Limb (tissue), 2 donors: ENCODE measurements around the gene RIPOR2.
"Not testable (repeated sequence)": the region's sequence is repeated elsewhere in the genome, so short reads cannot be mapped to it uniquely, and the experiment has no call there.

ENCODE experiments used
- DNase-seq, 2 donors: peaks; one replicate each; pipeline ENCODE4 v3.0.0-alpha.2; 2016; ENCODE audit errors: extremely low spot score in 2 of 2

The RIPOR2 gene

DNA sequence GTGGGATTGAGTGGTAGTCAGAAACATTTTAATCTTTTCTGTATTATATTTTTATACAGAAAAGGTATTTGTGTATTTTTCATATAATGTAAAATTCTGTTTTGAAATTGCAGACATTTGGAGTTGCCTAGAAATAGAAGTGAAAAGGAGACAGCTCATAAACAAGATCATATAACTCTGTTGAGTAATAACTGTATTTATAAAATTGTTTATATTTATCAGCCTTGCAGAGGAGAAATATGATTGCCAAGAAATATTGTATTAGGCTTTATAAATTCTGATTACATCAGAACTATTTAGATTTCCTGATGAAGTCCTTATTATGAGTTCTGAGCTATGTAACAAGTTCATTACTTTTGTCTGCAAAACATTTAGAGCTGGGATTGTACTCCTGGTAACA lies 55.3 kb downstream of the RIPOR2 start:
- no peak for DNase-seq

DNA sequence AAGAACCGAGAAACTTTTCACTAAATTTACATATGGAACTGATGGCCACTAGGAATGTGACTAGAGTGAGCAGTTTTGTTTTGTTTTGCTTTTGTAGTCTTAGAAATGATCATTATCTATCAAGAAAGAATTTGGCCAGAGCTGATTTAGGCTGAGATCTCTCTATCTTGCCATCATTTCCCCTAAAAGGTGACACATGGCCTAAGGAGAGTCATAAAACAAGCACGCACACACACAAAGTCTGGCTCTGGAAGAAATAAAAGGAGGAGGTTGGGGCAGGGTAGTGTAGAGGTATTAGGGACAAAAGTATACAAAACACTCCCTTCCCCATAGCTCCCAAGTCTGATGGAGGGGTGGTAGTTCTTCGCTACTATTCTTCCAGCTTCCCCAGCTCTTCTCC lies 56.4 kb downstream of the RIPOR2 start:
- no peak for DNase-seq

DNA sequence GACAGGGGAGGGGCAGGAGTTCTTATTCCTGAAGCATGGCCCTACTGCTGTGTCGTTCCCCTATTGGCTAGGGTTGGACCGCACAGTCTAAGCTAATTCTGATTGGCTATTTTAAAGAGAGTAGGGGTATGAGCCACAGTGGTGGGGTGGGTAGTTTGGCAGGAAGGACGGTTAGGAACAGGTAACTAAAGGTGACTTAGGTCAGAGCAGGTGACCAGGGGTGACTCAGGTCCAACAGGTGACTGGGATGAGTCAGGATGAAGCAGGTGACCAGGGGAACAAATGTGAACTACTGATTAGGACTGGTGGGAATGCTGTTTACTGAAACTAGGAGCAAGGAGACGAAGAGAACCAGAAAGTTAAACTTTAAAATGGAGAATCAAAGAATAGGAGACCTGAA lies 58.0 kb downstream of the RIPOR2 start:
- DNase-seq: not testable (repeated sequence)

DNA sequence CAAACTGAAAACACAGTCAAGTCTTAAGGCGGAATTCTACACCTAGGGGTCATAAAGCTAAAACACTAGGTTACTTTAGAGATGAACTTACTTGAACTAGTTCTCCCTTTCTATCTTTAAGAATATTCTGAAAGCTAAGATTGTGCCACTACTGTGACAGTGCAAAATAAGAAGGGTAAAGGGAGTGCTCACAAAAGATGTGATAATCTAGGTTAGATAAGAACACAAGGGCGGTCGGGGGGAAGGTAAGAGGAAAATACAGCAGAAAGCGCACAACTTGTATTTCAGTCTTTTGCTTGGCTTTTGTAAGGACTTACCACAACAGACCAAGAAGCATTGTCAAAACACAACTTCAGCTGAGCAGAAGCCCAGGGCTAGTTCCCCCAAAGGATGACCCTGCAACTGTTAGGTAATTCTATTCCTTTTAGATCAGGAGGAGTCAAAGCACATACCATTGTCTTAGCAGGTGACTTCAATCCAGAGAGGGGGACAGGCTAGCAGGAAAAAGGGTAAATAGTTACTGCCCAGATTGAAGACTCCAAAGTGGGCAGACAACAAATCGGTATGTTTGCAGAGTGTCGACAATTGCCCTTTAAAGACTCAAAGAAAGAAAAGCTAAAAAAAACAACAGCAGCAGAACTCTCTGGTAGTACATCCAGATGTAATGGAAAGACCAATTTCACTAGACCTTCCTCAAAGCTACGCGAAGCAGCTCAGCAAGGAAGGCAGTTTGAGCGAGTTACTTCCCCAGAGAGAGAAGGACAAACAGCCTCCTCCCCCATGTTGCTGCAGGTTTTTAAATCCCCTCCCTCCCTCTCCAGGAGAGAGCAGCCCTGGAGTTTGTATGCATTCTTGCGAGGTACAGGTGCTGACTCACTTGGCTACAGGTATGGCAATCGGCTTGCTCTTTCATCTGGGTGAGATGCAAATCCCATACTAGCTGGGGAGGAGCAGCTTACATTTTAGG lies 59.0 kb downstream of the RIPOR2 start:
- no peak for DNase-seq

DNA sequence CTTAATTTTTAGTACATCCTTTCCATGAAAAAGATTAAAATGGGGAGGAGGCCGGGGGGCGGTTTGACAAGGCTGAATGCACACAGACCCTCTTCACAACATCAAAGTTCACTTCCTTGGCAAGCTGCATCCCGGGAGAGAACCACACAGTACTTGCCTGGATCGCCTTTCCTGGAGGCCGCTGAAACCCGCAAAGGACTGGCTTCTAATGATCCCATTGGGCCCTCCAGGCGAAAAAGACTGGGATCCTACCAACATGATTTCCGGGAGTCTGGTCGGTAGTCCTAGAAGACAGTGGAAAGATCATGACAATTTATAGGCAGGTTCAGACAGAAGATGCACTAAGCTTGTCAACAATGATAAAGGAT lies 60.2 kb downstream of the RIPOR2 start:
- no peak for DNase-seq

GRCh38 chr6:24874776-24875533 lies 60.8 kb downstream of the RIPOR2 start:
- peak in 1 of 2 donors; percentile 52 for DNase-seq

GRCh38 chr6:24874128-24874527 lies 61.6 kb downstream of the RIPOR2 start:
- DNase-seq: no peak

GRCh38 chr6:24872779-24873178 lies 63.0 kb downstream of the RIPOR2 start:
- no peak for DNase-seq

DNA sequence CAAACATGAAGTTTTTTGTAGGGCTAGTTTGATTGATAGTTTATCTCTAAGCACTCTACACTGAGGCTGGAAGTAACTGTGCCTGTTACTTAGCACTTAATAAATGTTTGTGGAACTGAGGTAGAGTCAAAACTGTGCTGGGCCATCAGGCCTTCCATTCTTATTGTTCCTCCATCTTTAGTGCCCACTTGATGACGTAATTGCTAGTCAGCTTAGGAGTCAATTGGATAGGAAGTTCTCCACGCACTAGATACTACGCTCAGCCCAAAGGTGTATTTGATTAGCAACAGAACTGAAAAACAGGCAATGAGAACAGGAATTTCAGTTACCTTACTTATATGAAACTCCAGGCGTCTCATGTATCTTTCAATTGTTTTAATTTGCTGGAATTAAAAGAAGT lies 67.0 kb downstream of the RIPOR2 start:
- DNase-seq: no peak

- no peak for DNase-seq
These were observed 68.6 kb downstream of the RIPOR2 start for GRCh38 chr6:24867104-24867703.

GRCh38 chr6:24865161-24865560 lies 70.6 kb downstream of the RIPOR2 start:
- no peak for DNase-seq

GRCh38 chr6:24864343-24864742 lies 71.4 kb downstream of the RIPOR2 start:
- DNase-seq: no peak

GRCh38 chr6:24861934-24862333 lies 73.8 kb downstream of the RIPOR2 start:
- DNase-seq: no peak

- no peak for DNase-seq
These were observed 76.1 kb downstream of the RIPOR2 start for GRCh38 chr6:24859608-24860200.

DNA sequence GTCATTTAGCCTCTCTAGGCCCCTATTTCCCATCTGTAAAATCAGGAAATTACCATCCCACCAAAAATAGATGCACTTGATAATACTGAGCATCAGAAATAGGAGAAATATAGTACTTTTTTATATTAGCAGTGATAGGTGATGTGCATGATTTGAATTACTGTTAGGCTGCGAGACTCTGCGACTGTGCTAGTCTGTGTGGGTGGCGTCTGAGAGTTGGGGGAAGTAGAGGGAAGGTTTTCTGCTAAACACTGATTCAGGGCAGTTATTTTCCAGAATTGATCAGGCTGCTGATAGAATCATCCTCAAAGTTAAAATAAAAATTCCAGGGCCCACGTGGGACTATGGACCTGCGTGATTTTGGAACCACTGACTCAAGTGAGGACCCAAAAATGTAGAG lies 76.6 kb downstream of the RIPOR2 start:
- no peak for DNase-seq

DNA sequence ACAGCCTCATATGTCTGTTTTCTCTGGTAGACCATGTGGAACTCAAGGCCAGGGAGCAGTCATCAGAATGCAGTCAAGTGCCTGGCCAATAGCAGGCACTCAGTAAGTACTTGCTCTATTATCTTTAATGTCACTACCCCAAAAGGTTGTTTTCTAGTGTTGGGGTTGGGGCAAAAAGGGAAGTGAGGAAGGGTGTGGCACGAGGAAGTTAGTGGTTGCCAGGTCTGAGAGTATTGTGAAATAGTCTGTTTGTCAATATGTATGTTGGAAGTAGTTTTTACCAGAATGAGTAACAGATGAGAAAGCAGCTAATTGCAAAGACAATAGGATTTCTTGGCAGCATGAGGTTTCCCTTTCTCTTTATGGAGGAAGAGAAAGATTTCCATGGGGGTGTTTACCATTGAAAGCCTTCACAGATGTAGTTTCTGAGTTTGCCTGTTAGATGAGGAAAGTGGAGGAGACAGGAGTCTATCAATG lies 77.5 kb downstream of the RIPOR2 start:
- no peak for DNase-seq

DNA sequence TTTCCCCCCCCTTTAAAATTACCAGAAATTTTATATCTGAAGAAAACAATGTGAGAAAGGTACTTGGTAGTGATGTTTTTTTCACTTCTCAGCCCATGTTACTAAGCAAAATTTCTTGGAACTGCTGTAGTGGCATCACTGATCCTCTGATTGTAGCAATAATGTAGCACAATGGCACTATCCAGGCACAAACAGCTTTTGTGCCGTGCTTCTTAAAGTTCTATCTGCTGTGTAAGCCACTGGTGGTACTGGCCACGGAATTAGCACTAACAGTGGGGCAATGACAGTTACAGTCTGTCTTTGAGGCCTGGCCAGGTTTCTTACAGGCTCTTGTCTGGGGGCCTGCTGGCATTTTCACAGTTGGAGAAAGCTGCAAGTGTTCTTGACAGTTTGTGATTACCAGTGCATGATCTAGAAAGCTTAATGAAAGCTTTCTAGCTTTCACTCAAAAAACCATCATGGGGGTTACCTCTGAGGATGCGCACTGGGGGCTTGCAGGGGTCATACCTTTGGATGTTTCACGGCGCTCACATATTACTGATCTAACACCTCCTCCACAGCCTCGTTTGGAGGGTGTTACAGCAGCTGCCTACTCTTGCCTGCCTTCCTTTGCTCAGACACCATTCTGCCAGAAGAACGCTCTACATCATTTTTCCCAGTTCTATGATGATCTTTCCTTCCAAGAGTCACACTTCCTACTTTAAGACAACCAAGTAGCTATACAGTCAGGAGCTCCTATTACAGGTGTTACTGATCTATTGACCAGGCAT lies 78.7 kb downstream of the RIPOR2 start:
- no peak for DNase-seq

GRCh38 chr6:24856246-24856599 lies 79.5 kb downstream of the RIPOR2 start:
- DNase-seq: no peak

- DNase-seq: peak; percentile 61 to 83
These were observed 80.1 kb downstream of the RIPOR2 start for GRCh38 chr6:24855395-24856245.

DNA sequence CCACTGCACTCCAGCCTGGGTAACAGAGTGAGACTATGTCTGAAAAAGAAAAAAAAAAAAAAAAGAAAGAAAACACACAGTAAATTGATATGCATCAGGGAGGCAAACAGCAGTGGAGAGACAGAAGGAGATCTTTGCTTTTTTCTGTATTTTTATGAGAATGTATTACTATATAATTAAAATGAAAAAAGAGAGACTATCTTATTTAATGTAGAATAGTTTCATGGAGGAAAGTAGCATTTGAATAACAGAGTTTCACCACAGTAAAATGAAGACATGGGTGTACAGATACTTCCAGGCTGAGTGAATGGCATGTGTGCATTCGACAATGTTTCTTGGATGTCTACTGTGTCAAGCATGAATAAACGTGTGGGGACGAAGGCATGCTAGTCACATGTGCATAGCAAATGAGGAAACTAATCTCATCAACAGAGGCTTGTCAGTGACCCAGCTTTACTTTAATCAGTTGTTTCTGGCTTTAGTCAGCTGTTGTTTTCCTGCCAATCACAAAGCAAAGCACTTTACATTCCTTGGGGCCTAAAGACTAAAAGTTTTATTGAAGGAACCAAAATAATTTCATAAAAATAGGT lies 81.6 kb downstream of the RIPOR2 start:
- peak in 1 of 2 donors; percentile 27 for DNase-seq
